ENCODE measurements around the gene SMAD6.

- TF ChIP-seq CTCF (conservative IDR thresholded peaks at IDR 0.05; ENCODE audit: low read length): no peak
- TF ChIP-seq EZH2phosphoT487 (IDR thresholded peaks at IDR 0.05; ENCODE audit: borderline replicate concordance): no peak
Observed at GRCh38 chr15:66674756-66675155, 27.3 kb upstream of the SMAD6 start.
